HL-60 (cell line): ENCODE results near the gene LMBRD1.

Experiments used
- CTCF ChIP-seq: IDR thresholded peaks from one replicate; pipeline ENCODE4 v1.5.1; 2011; ENCODE audit warnings: low read length, control low read depth, inconsistent platforms; ENCODE audit not compliant: insufficient read depth
- GABPA ChIP-seq: IDR thresholded peaks from 2 replicates; pipeline ENCODE4 v1.6.1; 2012; ENCODE audit warnings: low read depth
- POLR2AphosphoS5 ChIP-seq: IDR thresholded peaks from 2 replicates; pipeline ENCODE4 v1.6.1; 2012; ENCODE audit warnings: low read depth
- REST ChIP-seq: IDR thresholded peaks from 2 replicates; pipeline ENCODE4 v1.6.1; 2012; ENCODE audit warnings: low read depth; ENCODE audit not compliant: insufficient replicate concordance

- no peak for TF ChIP-seq CTCF
- no peak for TF ChIP-seq REST
- no peak for TF ChIP-seq POLR2AphosphoS5
- TF ChIP-seq GABPA = no peak
Observed at GRCh38 chr6:69665437-69665836, 131.4 kb downstream of the LMBRD1 start.
